Left ventricle myocardium superior (tissue), 1 donor: ENCODE results near the gene LYPD6B. TPM values are rescaled to one million over a fixed set of nuclear protein-coding genes. Genes with fewer than 3 reads are reported as not detected.

ENCODE experiments used
- ATAC-seq: fragments of 200-7000 bp; cut with Tn5 transposase; one replicate; pipeline ENCODE4 v1.9.1; 2020; ENCODE audit warnings: mild to moderate bottlenecking, moderate library complexity
- DNase-seq: peaks from one replicate; pipeline ENCODE4 v3.0.0-alpha.2; 2020
- intact Hi-C: fragments of 100-400 bp; cut with micrococcal nuclease; formaldehyde crosslinking; loops from one replicate; pipeline ENCODE4 v1.11.0; 2022
- total RNA-seq: library from RNA; stranded (reverse); fragmentation: NEBNext Ultra II Directional; extraction: Animal tissue kit (Norgen Biotek cat#: 25700); gene quantifications from one replicate; pipeline ENCODE4 v1.2.1, GENCODE V29; 2021
- donor health status: DM: no; HTN: yes; CAD: no; lungs with severe emphysema.

The LYPD6B gene
- total RNA-seq, 1 donor from 2014 or later: not detected

- intact Hi-C loops: no loop called here
- DNase-seq (no peak), ATAC-seq (no peak)
Observed at GRCh38 chr2:149094217-149095015, 55.9 kb downstream of the LYPD6B start.

- DNase-seq (no peak), ATAC-seq (no peak)
- intact Hi-C loops: no loop called here
Observed at GRCh38 chr2:149098701-149099100, 60.2 kb downstream of the LYPD6B start.

- ATAC-seq (no peak), DNase-seq (no peak)
- intact Hi-C loops: no loop called here
Observed at GRCh38 chr2:149099298-149099697, 60.8 kb downstream of the LYPD6B start.

- intact Hi-C loops: no loop called here
- DNase-seq: no peak
- no peak for ATAC-seq
Observed at GRCh38 chr2:149100739-149101699, 62.5 kb downstream of the LYPD6B start.

GRCh38 chr2:149101818-149102217, 63.3 kb downstream of the LYPD6B start:
- ATAC-seq (no peak), DNase-seq (no peak)
- intact Hi-C loops: no loop called here

- ATAC-seq: no peak
- no peak for DNase-seq
- intact Hi-C loops: no loop called here
Observed at GRCh38 chr2:149103081-149103620, 64.7 kb downstream of the LYPD6B start.

- intact Hi-C loops: no loop called here
- DNase-seq (no peak), ATAC-seq (no peak)
Observed at GRCh38 chr2:149104221-149104620, 65.7 kb downstream of the LYPD6B start.

GRCh38 chr2:149112068-149112467, 73.6 kb downstream of the LYPD6B start:
- no peak for ATAC-seq
- intact Hi-C loops: no loop called here
- DNase-seq: no peak

GRCh38 chr2:149112713-149113112, 74.2 kb downstream of the LYPD6B start:
- intact Hi-C loops: no loop called here
- no peak for ATAC-seq

GRCh38 chr2:149115781-149116180, 77.3 kb downstream of the LYPD6B start:
- no peak for ATAC-seq
- intact Hi-C loops: no loop called here

More at GRCh38 chr2:149112713-149113112, 74.2 kb downstream of the LYPD6B start:
- no peak for DNase-seq

GRCh38 chr2:149119368-149119767, 80.9 kb downstream of the LYPD6B start:
- DNase-seq: no peak
- ATAC-seq: no peak
- intact Hi-C loops: no loop called here

More at GRCh38 chr2:149115781-149116180, 77.3 kb downstream of the LYPD6B start:
- no peak for DNase-seq

GRCh38 chr2:149122516-149122915, 84.0 kb downstream of the LYPD6B start:
- DNase-seq (no peak), ATAC-seq (no peak)
- intact Hi-C loops: no loop called here

- intact Hi-C loops: no loop called here
- ATAC-seq (no peak), DNase-seq (no peak)
Observed at GRCh38 chr2:149125031-149125725, 86.7 kb downstream of the LYPD6B start.

- DNase-seq (no peak), ATAC-seq (no peak)
- intact Hi-C loops: no loop called here
Observed at GRCh38 chr2:149129433-149129832, 90.9 kb downstream of the LYPD6B start.

GRCh38 chr2:149132339-149132738, 93.8 kb downstream of the LYPD6B start:
- intact Hi-C loops: no loop called here
- no peak for ATAC-seq
- DNase-seq: no peak

- intact Hi-C loops: no loop called here
- no peak for DNase-seq
- ATAC-seq: no peak
Observed at GRCh38 chr2:149132901-149133300, 94.4 kb downstream of the LYPD6B start.

GRCh38 chr2:149134335-149134923, 95.9 kb downstream of the LYPD6B start:
- DNase-seq: no peak
- ATAC-seq: no peak
- intact Hi-C loops: no loop called here

GRCh38 chr2:149136111-149136510, 97.6 kb downstream of the LYPD6B start:
- ATAC-seq (no peak), DNase-seq (no peak)
- intact Hi-C loops: no loop called here

GRCh38 chr2:149141046-149141445, 102.5 kb downstream of the LYPD6B start:
- ATAC-seq: no peak
- DNase-seq: no peak
- intact Hi-C loops: no loop called here
